H1 (cell line): ENCODE data around the gene CCL25.

Experiments used
- CBX8 ChIP-seq: fragments of 300-800, 300-1000 bp; sonication (generic); IDR thresholded peaks from 2 replicates; pipeline ENCODE4 v1.7.1; 2016; ENCODE audit warnings: low read depth, low read length, borderline replicate concordance
- POLR2A ChIP-seq, 2 experiments: IDR thresholded peaks; 1 replicate in 1 of 2; 2 replicates in 1 of 2; pipeline ENCODE4 v1.6.1; 2011; ENCODE audit warnings: low read depth in 2 of 2, low read length in 2 of 2, mild to moderate bottlenecking in 2 of 2; ENCODE audit errors: control extremely low read depth in 1 of 2
- SIX5 ChIP-seq: IDR thresholded peaks from 2 replicates; pipeline ENCODE4 v1.6.1; 2011; ENCODE audit warnings: mild to moderate bottlenecking, low read depth, low read length
- TF ChIP-seq, protein P1 (sequence below), 3 experiments: IDR thresholded peaks; 1 replicate in 2 of 3; 2 replicates in 1 of 3; pipeline versions ENCODE4 v1.5.1 to v1.6.1; 2011; ENCODE audit warnings: low read length in 3 of 3, mild to moderate bottlenecking in 3 of 3, inconsistent platforms in 2 of 3, low read depth in 1 of 3, moderate library complexity in 1 of 3; ENCODE audit not compliant: insufficient read depth in 1 of 3; ENCODE audit errors: control extremely low read depth in 1 of 3

DNA sequence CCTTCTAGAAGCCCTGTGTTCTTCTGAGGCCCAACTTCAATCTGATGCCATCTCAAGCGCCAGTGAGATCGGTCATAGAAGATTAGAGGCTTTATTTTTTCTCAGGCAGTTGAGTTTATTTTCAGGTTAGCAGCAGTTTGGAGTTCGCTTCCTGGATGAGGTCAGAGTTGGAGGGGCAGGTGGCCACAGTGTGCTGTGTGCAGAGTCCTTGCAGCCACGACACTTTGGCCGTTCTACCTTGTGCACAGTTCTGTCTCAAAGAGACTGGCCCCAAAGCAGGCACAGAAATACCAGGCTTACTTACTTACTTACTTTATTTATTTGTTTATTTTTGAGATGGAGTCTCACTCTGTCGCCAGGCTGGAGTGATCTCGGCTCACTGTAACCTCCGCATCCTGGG is 31.2 kb upstream of the CCL25 start:
- TF ChIP-seq, protein P1, sequence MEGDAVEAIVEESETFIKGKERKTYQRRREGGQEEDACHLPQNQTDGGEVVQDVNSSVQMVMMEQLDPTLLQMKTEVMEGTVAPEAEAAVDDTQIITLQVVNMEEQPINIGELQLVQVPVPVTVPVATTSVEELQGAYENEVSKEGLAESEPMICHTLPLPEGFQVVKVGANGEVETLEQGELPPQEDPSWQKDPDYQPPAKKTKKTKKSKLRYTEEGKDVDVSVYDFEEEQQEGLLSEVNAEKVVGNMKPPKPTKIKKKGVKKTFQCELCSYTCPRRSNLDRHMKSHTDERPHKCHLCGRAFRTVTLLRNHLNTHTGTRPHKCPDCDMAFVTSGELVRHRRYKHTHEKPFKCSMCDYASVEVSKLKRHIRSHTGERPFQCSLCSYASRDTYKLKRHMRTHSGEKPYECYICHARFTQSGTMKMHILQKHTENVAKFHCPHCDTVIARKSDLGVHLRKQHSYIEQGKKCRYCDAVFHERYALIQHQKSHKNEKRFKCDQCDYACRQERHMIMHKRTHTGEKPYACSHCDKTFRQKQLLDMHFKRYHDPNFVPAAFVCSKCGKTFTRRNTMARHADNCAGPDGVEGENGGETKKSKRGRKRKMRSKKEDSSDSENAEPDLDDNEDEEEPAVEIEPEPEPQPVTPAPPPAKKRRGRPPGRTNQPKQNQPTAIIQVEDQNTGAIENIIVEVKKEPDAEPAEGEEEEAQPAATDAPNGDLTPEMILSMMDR (IDR thresholded peaks at IDR 0.05; ENCODE audit: control extremely low read depth in 1 of 3, insufficient read depth in 1 of 3, low read depth in 1 of 3, low read length in 3 of 3), result no peak
- TF ChIP-seq POLR2A (IDR thresholded peaks at IDR 0.05; ENCODE audit: control extremely low read depth in 1 of 2, low read depth in 2 of 2, low read length in 2 of 2) (no peak), CBX8 (no peak), SIX5 (no peak)
